Omental fat pad (tissue), 4 donors: ENCODE data around the gene CYREN. TPM values are rescaled to one million over a fixed set of nuclear protein-coding genes. Genes with fewer than 3 reads are reported as not detected.

ENCODE experiments used
- ATAC-seq: fragments of 150-250 bp; one replicate; pipeline ENCODE4 v1.9.1; 2016; ENCODE audit warnings: mild to moderate bottlenecking, moderate library complexity; ENCODE audit not compliant: low FRiP score
- DNase-seq: peaks from one replicate; pipeline ENCODE4 v3.0.0-alpha.2; 2019; ENCODE audit warnings: low spot score
- CTCF ChIP-seq, 3 donors: fragments of 450-650 bp; IDR thresholded peaks; one replicate each; pipeline ENCODE4 v1.5.1; 2016 to 2017; ENCODE audit warnings: antibody characterized with exemption in 3 of 3, mild to moderate bottlenecking in 3 of 3, moderate library complexity in 2 of 3
- small RNA-seq: library from RNA; depleted of rRNA; stranded (forward); fragments of <200 nt; gene quantifications from one replicate; pipeline ENCODE3, GENCODE V24; 2016
- total RNA-seq, 4 donors: library from RNA; depleted of rRNA; stranded (reverse); fragments of >200 nt; gene quantifications; one replicate each; pipeline ENCODE4 v1.1.0, GENCODE V29; 2016

Gene CYREN
- total RNA-seq, 4 donors from 2014 or later = 24.6 to 50.8 (median 29.6) TPM

- DNase-seq = no peak
- TF ChIP-seq CTCF (IDR thresholded peaks at IDR 0.05) = no peak
- ATAC-seq = no peak
These were observed 48.6 kb downstream of the CYREN start for GRCh38 chr7:135121868-135122267.

GRCh38 chr7:135117096-135117495 lies 53.4 kb downstream of the CYREN start:
- DNase-seq = no peak
- ATAC-seq = no peak
- no peak for TF ChIP-seq CTCF (IDR thresholded peaks at IDR 0.05)

Small RNAs within 50 kb of the gene (small RNA-seq; reads per million reads assigned to genes)
- gene MIR6509 = 0.64 reads per million

Other genes starting within 250 kb of the CYREN start
- gene AGBL3, start 184.2 kb downstream of the CYREN start, total RNA-seq = 1 to 10 TPM; 1.6 to 3.2 (median 2.3) TPM
- 100 to 1,000 TPM in 1 of 4 donors, 10 to 100 TPM in 3; 25.9 to 106 (median 62.1) TPM for gene TMEM140, start 22.6 kb downstream of the CYREN start, total RNA-seq
- 10 to 100 TPM in 3 of 4 donors, 1 to 10 TPM in 1; 9.8 to 51.9 (median 10.3) TPM for gene WDR91, start 40.8 kb upstream of the CYREN start, total RNA-seq
- gene STRA8, start 63.1 kb upstream of the CYREN start, total RNA-seq = not detected